Activated CD8-positive, alpha-beta memory T cell treated with anti-CD3 and anti-CD28 coated beads, Interleukin-2, amount 50 U/mL, for 48 hours (primary cell): Measurements from ENCODE around the gene DLX1.
"Not testable (repeated sequence)": the region's sequence is repeated elsewhere in the genome, so short reads cannot be mapped to it uniquely, and the experiment has no call there.

Experiments used
- DNase-seq: peaks from one replicate; pipeline ENCODE4 v3.0.0-alpha.2; 2020

DLX1 gene

DNA sequence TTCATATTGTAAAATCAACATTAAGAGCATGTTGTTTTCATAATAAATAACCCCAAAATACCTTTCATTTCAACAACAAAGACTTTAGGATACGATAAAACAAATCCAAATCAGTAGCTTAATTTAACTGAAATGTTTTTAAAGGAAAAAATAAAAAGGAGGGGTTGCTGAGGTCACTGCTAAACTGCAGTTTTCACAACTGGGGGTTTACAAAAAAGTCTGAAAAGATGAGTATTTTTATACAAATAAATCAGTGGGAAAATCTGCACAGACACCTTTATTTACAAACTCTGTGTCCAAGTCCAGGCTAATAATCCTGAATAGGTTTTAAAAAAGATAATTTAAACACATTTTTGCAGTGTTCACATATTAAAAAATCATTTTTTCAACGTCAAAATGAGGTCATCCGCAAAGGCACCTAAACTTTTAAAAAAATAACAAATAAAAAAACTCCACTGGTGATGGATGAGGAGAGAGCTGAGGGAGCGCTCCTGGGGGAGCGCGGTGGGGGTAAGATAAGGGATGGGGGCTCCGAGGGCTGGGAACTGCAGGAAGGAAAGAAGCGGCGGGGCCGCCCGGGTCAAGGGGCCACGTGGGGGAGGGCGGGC is 14.3 kb downstream of the DLX1 start:
- DNase-seq: no peak

DNA sequence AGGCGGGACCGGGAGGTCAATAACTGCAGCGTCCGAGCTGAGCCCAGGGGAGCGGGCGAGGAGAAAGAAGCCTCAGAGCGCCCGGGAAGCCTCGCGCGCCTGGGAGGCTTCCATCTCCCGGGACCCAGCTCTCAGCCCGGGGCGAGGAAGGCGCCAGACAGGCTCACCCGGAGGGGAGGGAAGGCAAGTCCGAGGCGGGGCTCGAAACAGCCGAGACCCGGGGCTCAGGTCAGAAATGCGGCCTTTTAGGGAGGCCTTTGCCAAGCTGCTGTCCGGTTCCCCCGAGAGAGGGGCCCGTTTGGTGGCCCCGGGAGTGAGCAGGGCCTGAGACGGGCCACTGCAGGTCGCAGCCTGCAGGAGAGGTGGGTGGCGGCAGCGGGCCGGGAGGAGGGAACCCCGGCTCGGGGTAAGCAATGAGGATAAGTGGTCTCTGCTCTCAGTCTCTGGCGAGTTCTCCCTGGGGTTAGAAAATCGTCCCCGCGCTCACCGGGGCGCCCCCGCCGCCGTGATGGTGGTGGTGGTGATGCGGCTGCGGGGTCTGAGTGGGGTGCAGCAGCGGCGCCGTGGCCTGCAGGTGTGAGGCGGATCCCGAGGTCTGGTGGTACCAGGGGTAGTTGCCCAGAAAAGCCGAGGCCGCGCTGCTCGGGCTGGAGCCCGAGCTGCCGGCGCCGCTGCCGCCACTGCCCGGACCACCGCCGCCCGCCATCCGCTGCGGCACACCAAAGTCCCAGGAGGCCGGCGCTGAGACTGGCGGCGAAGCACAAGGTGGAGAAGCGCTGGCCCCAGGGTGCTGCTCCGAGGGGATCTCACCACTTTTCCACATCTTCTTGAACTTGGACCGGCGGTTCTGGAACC is 15.0 kb downstream of the DLX1 start:
- peak; percentile 67 for DNase-seq

- DNase-seq: peak; percentile 67
These were observed 15.9 kb downstream of the DLX1 start for GRCh38 chr2:172100935-172101820.

GRCh38 chr2:172101821-172102390 is 16.6 kb downstream of the DLX1 start:
- peak; percentile 73 for DNase-seq

DNA sequence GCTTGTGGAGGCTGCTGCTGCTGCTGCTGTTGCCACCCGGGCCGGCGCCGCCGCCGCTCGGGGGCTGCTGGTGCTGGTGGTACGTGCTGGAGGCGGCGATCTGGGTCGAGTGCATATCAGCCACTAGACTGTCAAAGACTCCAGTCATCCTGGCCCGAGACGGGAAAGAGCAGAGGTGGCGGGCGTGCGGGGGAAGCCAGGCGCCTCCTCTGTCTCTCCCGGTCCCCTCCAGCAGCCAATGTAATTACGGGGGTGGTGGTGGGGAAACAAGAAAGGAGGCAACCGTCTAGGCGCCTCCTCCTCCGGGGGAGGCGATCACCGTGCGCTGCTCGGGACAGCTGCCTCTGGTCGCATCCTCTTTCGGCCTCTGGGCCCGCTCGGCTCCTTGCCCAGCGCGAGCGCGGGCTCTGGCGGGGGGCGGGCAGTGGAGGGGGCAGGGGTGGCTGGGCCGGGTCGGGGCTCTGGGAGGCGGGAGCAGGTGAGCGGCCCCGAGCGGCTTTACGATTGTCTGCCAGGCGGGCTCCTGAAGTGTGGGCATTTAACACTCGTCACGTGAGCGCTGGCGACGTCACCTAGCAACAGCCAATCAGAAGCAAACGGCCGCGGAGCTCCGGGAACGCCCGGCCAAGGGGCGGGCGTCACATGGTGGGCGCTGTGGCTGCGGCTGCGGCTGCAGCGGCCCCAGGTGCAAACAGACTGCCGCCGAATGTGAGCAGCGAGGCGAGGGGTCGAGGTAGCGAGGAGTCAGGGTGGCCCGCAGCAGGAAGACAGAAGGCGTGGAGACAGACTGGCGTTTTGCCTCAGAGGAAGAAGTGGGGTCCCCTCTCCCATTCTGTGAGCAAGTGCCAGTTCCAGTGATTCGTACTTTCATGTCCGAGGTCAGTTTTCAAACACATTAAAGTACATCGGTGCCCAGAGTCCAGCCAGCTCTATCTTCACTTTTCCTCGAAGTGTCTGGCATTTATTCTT is 17.4 kb downstream of the DLX1 start, which contains the start of gene DLX2:
DLX2 (minus strand) TSS at position 510 of the 969 bp plus-strand sequence; CDS start at position 148, 362 bp downstream.
- peak; percentile 87 for DNase-seq

DNA sequence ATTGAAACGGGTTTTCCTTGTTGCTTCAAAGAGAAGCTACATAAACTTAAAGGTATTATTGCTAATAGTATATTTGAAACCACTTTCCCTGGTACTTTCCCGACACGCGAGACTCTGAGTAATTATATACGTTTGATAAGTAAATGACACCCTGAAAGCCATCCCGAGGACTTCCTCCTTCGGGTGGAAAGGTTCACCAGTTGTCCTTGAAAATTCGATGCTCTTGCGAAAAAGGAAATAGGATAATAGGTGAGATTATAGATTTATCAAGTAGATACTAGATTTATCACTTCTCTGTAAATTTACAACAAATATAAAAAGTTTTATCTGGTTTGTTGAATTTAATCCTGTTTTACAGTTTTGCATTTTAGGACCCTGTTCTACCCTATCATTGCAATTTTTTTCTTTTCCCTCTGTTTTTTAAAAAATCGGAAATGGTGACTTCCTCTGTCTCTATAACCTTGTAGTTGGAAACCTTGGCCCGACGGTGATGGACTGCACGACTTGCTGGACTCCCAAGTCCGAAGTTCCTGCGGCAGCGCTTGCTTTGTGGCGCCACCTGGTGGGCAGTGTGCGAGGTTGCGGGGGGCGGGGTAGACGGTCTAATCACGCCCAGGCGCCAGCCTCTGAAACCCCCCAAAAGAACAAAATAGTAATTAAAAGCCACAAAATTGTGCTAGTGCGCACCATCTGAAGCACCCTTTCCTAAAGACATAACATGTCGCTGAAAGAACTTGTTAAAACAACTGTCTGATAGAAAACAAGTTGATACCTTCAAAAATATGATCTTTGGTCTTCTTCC is 18.4 kb downstream of the DLX1 start:
- peak; percentile 94 for DNase-seq

DNA sequence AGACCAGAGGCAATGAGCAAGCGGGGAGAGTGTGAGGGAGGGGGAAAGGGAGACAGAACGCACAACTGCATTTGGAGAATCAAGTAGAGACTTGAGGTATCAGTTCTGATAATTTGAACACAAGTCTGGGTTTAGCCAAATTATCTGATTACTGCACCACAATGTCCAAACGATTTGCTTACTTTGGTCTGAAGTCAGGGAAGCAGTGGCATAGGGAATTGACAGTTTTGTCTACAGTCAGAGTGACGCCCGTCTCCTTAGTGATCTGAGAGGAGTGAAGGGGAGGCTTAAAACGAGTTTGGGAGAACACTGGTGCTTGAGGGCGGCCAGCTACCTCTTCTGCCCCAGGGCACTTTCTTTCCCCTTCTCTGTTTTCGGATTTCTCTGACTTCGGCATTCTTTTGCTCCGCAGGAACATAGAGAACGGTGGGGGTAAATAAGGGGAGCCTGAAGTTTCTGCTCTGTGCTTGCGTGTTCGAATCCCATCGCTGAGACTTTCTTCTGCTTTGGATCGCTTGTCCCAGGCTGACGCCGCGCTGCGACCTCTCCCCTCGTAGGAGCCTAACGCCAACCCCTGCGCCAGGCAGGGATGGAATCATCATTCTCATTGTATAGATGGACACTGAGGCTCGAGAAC is 20.3 kb downstream of the DLX1 start:
- peak; percentile 51 for DNase-seq

- DNase-seq: peak; percentile 74
These were observed 21.0 kb downstream of the DLX1 start for GRCh38 chr2:172106108-172106961.

GRCh38 chr2:172107690-172108586 is 22.6 kb downstream of the DLX1 start:
- DNase-seq: peak; percentile 61

GRCh38 chr2:172108587-172108930 is 23.3 kb downstream of the DLX1 start:
- DNase-seq: no peak

DNA sequence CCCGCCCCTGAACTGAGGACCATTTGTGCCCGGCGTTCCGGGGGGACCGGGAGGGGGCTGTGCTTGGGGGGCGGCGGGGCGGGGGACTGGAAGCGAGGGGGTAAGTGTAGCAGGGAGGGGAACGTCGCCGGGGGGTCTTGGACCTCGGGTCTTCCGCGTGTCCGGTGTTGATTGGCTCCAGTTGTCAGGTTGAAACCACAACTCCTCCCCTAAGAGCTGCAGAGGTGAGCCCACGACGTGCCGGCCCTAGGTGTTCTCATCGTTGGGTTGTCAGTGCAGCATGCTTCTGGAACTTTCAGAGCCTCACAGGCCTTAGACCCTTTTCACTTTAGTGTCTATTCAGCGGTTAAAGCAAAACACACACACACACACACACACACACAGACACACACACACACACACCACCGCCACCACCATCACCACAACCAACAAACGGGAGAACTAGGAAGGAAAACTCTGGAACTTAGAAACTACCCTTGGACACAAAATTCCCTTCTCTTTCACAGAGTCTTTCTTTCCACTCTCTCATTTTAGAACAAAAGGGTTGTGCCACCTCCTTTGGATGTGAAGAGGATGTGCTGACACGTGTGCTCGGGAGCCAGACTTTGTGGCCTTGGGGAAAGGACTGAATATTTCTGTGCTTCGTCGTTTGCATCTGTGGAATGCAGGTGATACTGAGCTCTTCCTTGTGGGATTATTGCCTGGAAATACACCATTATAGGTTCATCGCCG is 24.1 kb downstream of the DLX1 start:
- no peak for DNase-seq

DNA sequence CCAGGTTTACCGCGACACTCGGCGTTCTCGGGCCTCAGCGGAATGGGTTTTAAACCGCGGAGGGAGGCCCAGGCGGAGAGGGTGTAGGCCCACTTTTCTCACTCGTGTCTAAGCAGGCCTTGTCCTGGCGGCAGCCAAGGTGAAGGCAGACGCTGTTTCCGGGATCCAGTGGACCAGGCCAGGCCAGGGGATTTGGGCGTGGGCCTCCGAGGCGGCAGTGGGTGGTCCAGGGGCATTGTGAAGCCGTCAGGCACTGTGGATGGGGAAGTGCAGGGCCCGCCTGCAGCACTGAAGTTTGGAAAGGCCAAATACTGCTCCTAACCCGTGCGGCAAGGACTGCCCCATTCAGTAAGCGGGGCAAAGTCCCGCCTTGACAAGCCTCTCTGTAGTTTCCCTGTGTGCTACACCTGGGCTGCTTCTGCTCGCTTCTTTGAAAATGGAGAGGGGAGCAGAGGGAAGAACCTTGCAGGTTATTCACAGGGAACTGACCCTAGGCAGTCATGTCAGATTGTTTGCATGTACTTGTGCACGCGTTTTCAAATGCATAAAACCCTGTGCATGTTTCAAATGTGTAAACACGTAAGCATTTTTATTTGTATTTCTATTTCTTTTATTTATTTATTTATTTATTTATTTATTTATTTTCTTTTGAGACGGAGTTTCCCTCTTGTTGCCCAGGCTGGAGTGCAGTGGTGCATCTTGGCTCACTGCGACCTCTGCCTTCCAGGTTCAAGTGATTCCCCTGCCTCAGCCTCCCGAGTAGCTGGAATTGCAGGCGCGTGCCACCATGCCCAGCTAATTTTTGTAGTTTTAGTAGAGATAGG is 24.9 kb downstream of the DLX1 start:
- peak; percentile 52 for DNase-seq

DNA sequence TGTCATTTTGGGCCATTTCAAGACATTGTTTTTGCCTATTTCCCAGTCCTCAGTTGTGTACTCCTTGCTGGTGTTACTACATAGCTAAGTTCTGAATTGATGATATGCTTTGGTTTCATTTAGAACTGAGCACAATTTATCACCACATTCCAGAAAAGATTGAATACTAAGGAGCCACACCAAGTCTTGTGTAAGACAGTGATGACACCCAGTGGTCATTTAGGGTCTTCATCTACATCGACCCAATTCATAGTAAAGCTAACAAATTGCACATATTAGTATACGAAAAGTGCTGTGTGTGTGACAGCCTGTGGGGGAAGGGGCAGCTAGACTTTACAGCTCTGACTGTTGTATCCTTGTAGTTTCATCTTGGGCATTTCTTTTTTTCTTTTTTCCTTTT is 28.3 kb downstream of the DLX1 start:
- no peak for DNase-seq

- DNase-seq: not testable (repeated sequence)
These were observed 28.9 kb downstream of the DLX1 start for GRCh38 chr2:172114176-172114575.

- DNase-seq: no peak
These were observed 29.3 kb downstream of the DLX1 start for GRCh38 chr2:172114579-172114978.

- no peak for DNase-seq
These were observed 30.8 kb downstream of the DLX1 start for GRCh38 chr2:172116107-172116506.

DNA sequence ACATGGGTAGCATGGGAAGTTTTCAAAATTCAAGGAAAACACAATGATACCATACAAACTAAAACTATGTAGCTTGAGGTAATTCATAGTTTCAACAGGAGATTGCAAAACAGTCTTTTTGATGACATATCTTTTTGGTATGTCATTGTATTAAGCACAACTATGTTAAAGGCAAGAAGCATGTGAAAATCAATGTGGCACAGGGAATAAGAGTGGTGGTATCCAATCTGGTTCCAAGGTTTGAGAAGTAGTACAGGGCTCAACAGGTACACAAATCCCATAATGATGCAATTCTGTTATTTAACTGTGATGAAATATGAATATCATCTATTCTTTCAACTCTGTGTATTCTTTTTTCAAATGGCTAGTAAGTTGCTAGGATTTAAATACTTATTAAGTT is 33.8 kb downstream of the DLX1 start:
- DNase-seq: no peak
